GM18517 (cell line): Measurements from ENCODE around the gene SHROOM1.
"Not testable (repeated sequence)": the region's sequence is repeated elsewhere in the genome, so short reads cannot be mapped to it uniquely, and the experiment has no call there.

Experiments used
- ATAC-seq: cut with Tn5 transposase; IDR thresholded peaks from one replicate; pipeline ENCODE4 v1.9.1; 2021; ENCODE audit warnings: mild to moderate bottlenecking, moderate library complexity; ENCODE audit not compliant: unreplicated experiment

SHROOM1 gene

GRCh38 chr5:132808448-132808847 lies 22.0 kb downstream of the SHROOM1 start:
- ATAC-seq: no peak

- ATAC-seq: no peak
Observed at GRCh38 chr5:132807163-132807838, 23.1 kb downstream of the SHROOM1 start.

GRCh38 chr5:132806804-132807162 lies 23.7 kb downstream of the SHROOM1 start:
- ATAC-seq: not testable (repeated sequence)

GRCh38 chr5:132805872-132806271 lies 24.6 kb downstream of the SHROOM1 start:
- not testable (repeated sequence) for ATAC-seq

- ATAC-seq: not testable (repeated sequence)
Observed at GRCh38 chr5:132804219-132804618, 26.2 kb downstream of the SHROOM1 start.

GRCh38 chr5:132802685-132803066 lies 27.8 kb downstream of the SHROOM1 start:
- not testable (repeated sequence) for ATAC-seq

- ATAC-seq: no peak
Observed at GRCh38 chr5:132802044-132802684, 28.3 kb downstream of the SHROOM1 start.

- ATAC-seq: no peak
Observed at GRCh38 chr5:132800545-132800944, 29.9 kb downstream of the SHROOM1 start.

GRCh38 chr5:132799392-132799791 lies 31.1 kb downstream of the SHROOM1 start:
- ATAC-seq: no peak

- ATAC-seq: no peak
Observed at GRCh38 chr5:132797651-132798050, 32.8 kb downstream of the SHROOM1 start.

GRCh38 chr5:132791026-132791425 lies 39.4 kb downstream of the SHROOM1 start:
- no peak for ATAC-seq

GRCh38 chr5:132790201-132790865 lies 40.1 kb downstream of the SHROOM1 start:
- ATAC-seq: no peak

- no peak for ATAC-seq
Observed at GRCh38 chr5:132788990-132789886, 41.2 kb downstream of the SHROOM1 start.

- ATAC-seq: no peak
Observed at GRCh38 chr5:132788508-132788907, 41.9 kb downstream of the SHROOM1 start.

- no peak for ATAC-seq
Observed at GRCh38 chr5:132787076-132787475, 43.4 kb downstream of the SHROOM1 start.

- no peak for ATAC-seq
Observed at GRCh38 chr5:132785864-132786263, 44.6 kb downstream of the SHROOM1 start.

- ATAC-seq: no peak
Observed at GRCh38 chr5:132785365-132785764, 45.1 kb downstream of the SHROOM1 start.

GRCh38 chr5:132782101-132782500 lies 48.3 kb downstream of the SHROOM1 start:
- ATAC-seq: no peak

GRCh38 chr5:132781029-132781428 lies 49.4 kb downstream of the SHROOM1 start:
- ATAC-seq: no peak

- ATAC-seq: no peak
Observed at GRCh38 chr5:132780577-132780976, 49.9 kb downstream of the SHROOM1 start.

GRCh38 chr5:132779961-132780360 lies 50.5 kb downstream of the SHROOM1 start:
- ATAC-seq: no peak
